Loucy (cell line): Measurements from ENCODE around the gene RAD21L1.

Experiments
- H2AFZ ChIP-seq: fragments of 200-600 bp; sonication (generic); 2 replicates; pipeline ENCODE4 v1.6.0; 2016; ENCODE audit warnings: antibody characterized with exemption, mild to moderate bottlenecking, low read length, moderate library complexity
- H3F3A ChIP-seq: fragments of 200-600 bp; 2 replicates; pipeline ENCODE4 v1.6.0; 2016; ENCODE audit warnings: antibody characterized with exemption, low read depth, mild to moderate bottlenecking
- H3K27me3 ChIP-seq: fragments of 200-600 bp; sonication (generic); 2 replicates; pipeline ENCODE4 v1.6.1; 2014; ENCODE audit warnings: low read length, mild to moderate bottlenecking; ENCODE audit not compliant: insufficient read depth, poor library complexity, severe bottlenecking
- H3K36me3 ChIP-seq: fragments of 200-600 bp; sonication (generic); 2 replicates; pipeline ENCODE4 v1.6.1; 2016; ENCODE audit warnings: low read length; ENCODE audit not compliant: insufficient read depth
- H3K4me1 ChIP-seq: fragments of 200-600 bp; sonication (generic); 2 replicates; pipeline ENCODE4 v1.5.1; 2014; ENCODE audit warnings: low read length, mild to moderate bottlenecking; ENCODE audit not compliant: insufficient read depth, poor library complexity, severe bottlenecking
- H3K4me2 ChIP-seq: fragments of 200-600 bp; sonication (generic); 2 replicates; pipeline ENCODE4 v1.6.0; 2014; ENCODE audit warnings: antibody characterized with exemption, low read length, low read depth, mild to moderate bottlenecking; ENCODE audit not compliant: poor library complexity, severe bottlenecking
- H3K4me3 ChIP-seq: fragments of 200-600 bp; sonication (generic); 2 replicates; pipeline ENCODE4 v1.5.1; 2014; ENCODE audit warnings: low read length, mild to moderate bottlenecking, mixed read lengths; ENCODE audit not compliant: poor library complexity, severe bottlenecking
- H3K79me2 ChIP-seq: fragments of 200-600 bp; sonication (generic); 2 replicates; pipeline ENCODE4 v1.6.1; 2014; ENCODE audit warnings: low read length; ENCODE audit not compliant: insufficient read depth
- H3K9ac ChIP-seq: fragments of 200-600 bp; sonication (generic); 2 replicates; pipeline ENCODE4 v1.6.0; 2014; ENCODE audit warnings: mild to moderate bottlenecking, low read depth, low read length, moderate library complexity; ENCODE audit not compliant: poor library complexity, severe bottlenecking
- H3K9me2 ChIP-seq: fragments of 200-600 bp; sonication (generic); replicated peaks from 2 replicates; pipeline ENCODE4 v1.6.1; 2016; ENCODE audit warnings: low read depth, low read length, mixed read lengths
- H3K9me3 ChIP-seq: fragments of 200-600 bp; sonication (generic); 2 replicates; pipeline ENCODE4 v1.6.1; 2014; ENCODE audit warnings: mild to moderate bottlenecking, antibody characterized with exemption, low read length, low read depth; ENCODE audit not compliant: insufficient read depth
- H4K20me1 ChIP-seq: fragments of 200-600 bp; sonication (generic); 2 replicates; pipeline ENCODE4 v1.6.0; 2014; ENCODE audit warnings: antibody characterized with exemption, low read length, mild to moderate bottlenecking; ENCODE audit not compliant: insufficient read depth, poor library complexity, severe bottlenecking
- EZH2phosphoT487 ChIP-seq: fragments of 200-600 bp; IDR thresholded peaks from 2 replicates; pipeline ENCODE4 v1.6.1; 2018; ENCODE audit warnings: antibody characterized with exemption, mild to moderate bottlenecking, moderate library complexity, borderline replicate concordance
- TF ChIP-seq, protein P1 (sequence below): fragments of 200-600 bp; sonication (generic); conservative IDR thresholded peaks from 2 replicates; pipeline ENCODE4 v1.5.1; 2014; ENCODE audit warnings: mild to moderate bottlenecking, antibody characterized with exemption, low read length

RAD21L1 gene

DNA sequence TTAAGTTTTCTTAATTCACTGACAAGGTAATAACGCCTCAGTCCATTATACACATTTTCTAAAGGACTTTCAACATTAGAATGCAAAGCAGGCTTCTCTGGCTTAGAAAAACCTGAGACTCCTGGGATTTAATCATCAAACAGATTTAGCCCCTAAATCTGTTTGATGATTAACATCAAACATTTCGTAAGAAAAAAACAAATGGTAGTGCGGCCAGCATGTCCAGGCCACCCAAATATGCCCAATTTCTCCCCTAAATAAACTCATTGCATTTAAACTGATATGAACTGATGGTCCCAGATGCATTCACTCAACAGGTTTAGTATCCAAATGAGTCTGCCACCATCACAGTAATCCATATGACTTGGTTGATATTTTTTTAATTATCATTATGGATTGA is 47.2 kb upstream of the RAD21L1 start:
- TF ChIP-seq, protein P1, sequence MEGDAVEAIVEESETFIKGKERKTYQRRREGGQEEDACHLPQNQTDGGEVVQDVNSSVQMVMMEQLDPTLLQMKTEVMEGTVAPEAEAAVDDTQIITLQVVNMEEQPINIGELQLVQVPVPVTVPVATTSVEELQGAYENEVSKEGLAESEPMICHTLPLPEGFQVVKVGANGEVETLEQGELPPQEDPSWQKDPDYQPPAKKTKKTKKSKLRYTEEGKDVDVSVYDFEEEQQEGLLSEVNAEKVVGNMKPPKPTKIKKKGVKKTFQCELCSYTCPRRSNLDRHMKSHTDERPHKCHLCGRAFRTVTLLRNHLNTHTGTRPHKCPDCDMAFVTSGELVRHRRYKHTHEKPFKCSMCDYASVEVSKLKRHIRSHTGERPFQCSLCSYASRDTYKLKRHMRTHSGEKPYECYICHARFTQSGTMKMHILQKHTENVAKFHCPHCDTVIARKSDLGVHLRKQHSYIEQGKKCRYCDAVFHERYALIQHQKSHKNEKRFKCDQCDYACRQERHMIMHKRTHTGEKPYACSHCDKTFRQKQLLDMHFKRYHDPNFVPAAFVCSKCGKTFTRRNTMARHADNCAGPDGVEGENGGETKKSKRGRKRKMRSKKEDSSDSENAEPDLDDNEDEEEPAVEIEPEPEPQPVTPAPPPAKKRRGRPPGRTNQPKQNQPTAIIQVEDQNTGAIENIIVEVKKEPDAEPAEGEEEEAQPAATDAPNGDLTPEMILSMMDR: no peak
- TF ChIP-seq EZH2phosphoT487: no peak
- Histone ChIP-seq H3K9me2 (no peaks in the 10 kb centered on the region), H2AFZ (no peak overlapping the region), H3F3A (no peaks in the 10 kb centered on the region), H3K36me3 (0 out of 2 replicates have a peak, but pooled peaks cover 3% of the 10 kb centered on the region), H3K27me3 (no peaks in the 10 kb centered on the region), H3K4me1 (no peaks in the 10 kb centered on the region), H3K9ac (no peak overlapping the region), H3K4me2 (no peak overlapping the region), H3K9me3 (no peaks in the 10 kb centered on the region), H4K20me1 (no peaks in the 10 kb centered on the region), H3K4me3 (no peak overlapping the region), H3K79me2 (no peaks in the 10 kb centered on the region)

- Histone ChIP-seq H3K4me2 (no peak overlapping the region), H3K27me3 (no peaks in the 10 kb centered on the region), H3K9me2 (no peaks in the 10 kb centered on the region), H3K9me3 (no peaks in the 10 kb centered on the region), H3K4me3 (no peak overlapping the region), H3K9ac (no peak overlapping the region), H2AFZ (no peak overlapping the region), H3F3A (no peaks in the 10 kb centered on the region), H3K79me2 (no peaks in the 10 kb centered on the region), H3K36me3 (no peaks in the 10 kb centered on the region), H3K4me1 (no peaks in the 10 kb centered on the region), H4K20me1 (no peaks in the 10 kb centered on the region)
- no peak for TF ChIP-seq EZH2phosphoT487
- TF ChIP-seq, protein P1: no peak
These were observed 44.9 kb upstream of the RAD21L1 start for GRCh38 chr20:1180949-1181348.

DNA sequence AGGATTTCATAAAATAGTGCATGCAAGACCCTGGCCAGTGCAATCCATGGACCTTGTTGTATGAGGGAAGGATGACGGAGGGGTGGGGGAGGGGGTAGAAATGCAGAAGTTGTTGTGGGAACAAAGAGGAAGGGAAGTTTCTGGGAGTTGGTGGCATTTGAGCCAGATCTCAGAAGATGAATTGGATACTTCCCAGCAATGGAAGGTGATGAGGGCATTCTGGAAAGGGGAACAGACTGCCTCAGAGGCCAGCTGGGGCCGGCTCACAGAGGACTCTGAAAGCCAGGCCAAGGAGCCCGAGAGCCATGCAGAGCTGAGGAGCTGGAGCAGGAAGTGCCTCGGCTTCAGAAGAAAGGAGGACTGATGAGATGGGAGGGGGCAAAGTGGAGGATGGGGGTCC is 43.7 kb upstream of the RAD21L1 start:
- no peak overlapping the region for H2AFZ ChIP-seq
- H3K79me2 ChIP-seq: no peaks in the 10 kb centered on the region
- no peaks in the 10 kb centered on the region for H3F3A ChIP-seq
- H3K9me3 ChIP-seq: no peaks in the 10 kb centered on the region
- no peak overlapping the region for H3K9ac ChIP-seq
- H4K20me1 ChIP-seq: no peaks in the 10 kb centered on the region
- H3K4me3 ChIP-seq: no peak overlapping the region
- H3K27me3 ChIP-seq: no peaks in the 10 kb centered on the region
- no peaks in the 10 kb centered on the region for H3K4me1 ChIP-seq
- TF ChIP-seq EZH2phosphoT487: no peak
- TF ChIP-seq, protein P1: no peak
- H3K4me2 ChIP-seq: no peak overlapping the region
- H3K36me3 ChIP-seq: no peaks in the 10 kb centered on the region
- no peaks in the 10 kb centered on the region for H3K9me2 ChIP-seq
